Skeletal muscle satellite cell (primary cell): ENCODE measurements around the gene CELA3B. TPM values are rescaled to one million over a fixed set of nuclear protein-coding genes. Genes with fewer than 3 reads are reported as not detected.
A peak's percentile ranks its signal among the peaks of the same experiment; 100 is the strongest.
"Not testable (repeated sequence)": the region's sequence is repeated elsewhere in the genome, so short reads cannot be mapped to it uniquely, and the experiment has no call there.

Experiments used
- H3K27me3 ChIP-seq: 2 replicates; pipeline ENCODE4 v1.7.0; 2013; ENCODE audit warnings: low read length; ENCODE audit not compliant: control insufficient read depth, insufficient read depth
- H3K36me3 ChIP-seq: 2 replicates; pipeline ENCODE4 v1.7.0; 2013; ENCODE audit warnings: mild to moderate bottlenecking, control low read depth, low read length; ENCODE audit not compliant: insufficient read depth
- H3K4me1 ChIP-seq: 2 replicates; pipeline ENCODE4 v1.7.0; 2013; ENCODE audit warnings: low read length; ENCODE audit not compliant: control insufficient read depth, insufficient read depth
- H3K4me2 ChIP-seq: 2 replicates; pipeline ENCODE4 v1.7.0; 2013; ENCODE audit warnings: mild to moderate bottlenecking, low read length
- H3K4me3 ChIP-seq: 2 replicates; pipeline ENCODE4 v1.7.0; 2013; ENCODE audit warnings: low read length
- H3K9ac ChIP-seq: 2 replicates; pipeline ENCODE4 v1.7.0; 2013; ENCODE audit warnings: mild to moderate bottlenecking, low read depth, low read length, moderate library complexity
- H3K9me3 ChIP-seq: replicated peaks from 2 replicates; pipeline ENCODE4 v1.7.0; 2013; ENCODE audit warnings: mild to moderate bottlenecking, control low read depth, low read length
- small RNA-seq: library from RNA; depleted of rRNA; stranded (forward); fragments of <200 nt; gene quantifications from one replicate; pipeline ENCODE3, GENCODE V24; 2012

Gene CELA3B

DNA sequence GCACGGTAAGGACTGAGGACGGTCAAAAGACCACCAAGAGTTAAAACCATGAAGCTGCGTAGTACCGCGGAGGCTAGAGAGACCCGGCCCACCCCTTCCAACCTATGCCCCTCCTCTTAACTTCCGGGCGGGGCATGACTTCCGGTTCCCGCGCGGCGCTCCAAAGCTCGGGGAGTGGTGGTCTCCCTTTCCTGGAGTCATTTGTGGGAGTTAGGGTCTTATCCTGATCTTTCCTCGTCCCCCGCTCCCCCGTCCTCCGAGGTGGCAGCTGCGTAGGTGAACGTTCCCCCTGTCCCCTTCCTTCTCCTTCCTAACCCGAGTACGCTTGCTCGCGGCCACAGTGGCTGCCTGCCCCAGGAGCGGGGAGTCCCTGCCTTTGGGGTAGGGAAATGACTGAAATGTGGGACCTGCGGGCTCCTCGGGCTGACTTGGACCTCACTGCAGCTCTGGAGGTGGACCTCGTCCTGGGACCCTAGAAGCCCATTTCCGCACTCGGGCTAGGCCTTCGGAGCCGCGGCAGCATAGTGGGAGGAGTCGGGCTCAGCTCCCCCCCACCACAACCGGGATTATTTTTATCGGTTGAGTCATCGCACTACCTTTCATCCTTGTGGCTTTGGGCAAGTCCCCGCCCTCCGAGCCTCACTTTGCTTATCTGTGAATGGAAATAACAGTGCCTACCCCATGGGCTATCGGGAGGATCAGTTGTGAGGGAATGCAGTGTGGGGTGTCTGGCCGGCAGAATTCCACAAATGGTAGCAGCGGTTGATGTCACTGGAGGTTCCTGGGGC is 48.7 kb downstream of the CELA3B start:
- Histone ChIP-seq H3K4me1 (peaks cover 18% of the 10 kb centered on the region), H3K4me3 (peak overlapping the region; percentile 93), H3K27me3 (no peaks in the 10 kb centered on the region), H3K4me2 (peak overlapping the region; percentile 96), H3K9me3 (no peaks in the 10 kb centered on the region), H3K9ac (peak overlapping the region; percentile 97), H3K36me3 (no peaks in the 10 kb centered on the region)

DNA sequence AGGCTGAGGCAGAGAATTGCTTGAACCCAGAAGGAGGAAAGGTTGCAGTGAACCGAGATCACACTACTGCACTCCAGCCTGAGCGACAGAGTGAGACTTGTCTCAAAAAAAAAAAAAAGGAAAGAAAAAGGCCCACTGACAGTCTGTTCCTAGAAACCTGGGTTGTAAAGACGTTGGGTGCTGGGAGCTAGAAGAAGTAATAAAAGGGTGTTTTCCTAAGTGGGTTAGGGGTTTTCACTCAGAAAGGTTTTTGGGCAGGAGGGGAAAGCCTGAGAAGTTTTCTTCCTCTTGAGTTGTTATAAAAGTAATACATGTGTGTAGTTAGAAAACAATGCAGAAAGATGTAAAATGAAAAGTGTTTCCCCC is 50.1 kb downstream of the CELA3B start:
- no peak overlapping the region for H3K4me2 ChIP-seq
- H3K9ac ChIP-seq: no peak overlapping the region
- H3K9me3 ChIP-seq: no peaks in the 10 kb centered on the region
- peaks cover 18% of the 10 kb centered on the region for H3K4me1 ChIP-seq
- H3K4me3 ChIP-seq: no peak overlapping the region
- H3K27me3 ChIP-seq: no peaks in the 10 kb centered on the region
- no peaks in the 10 kb centered on the region for H3K36me3 ChIP-seq

- Histone ChIP-seq H3K9me3 (no peaks in the 10 kb centered on the region), H3K9ac (no peak overlapping the region), H3K4me3 (no peak overlapping the region), H3K4me1 (peaks cover 6% of the 10 kb centered on the region), H3K4me2 (no peak overlapping the region), H3K36me3 (no peaks in the 10 kb centered on the region), H3K27me3 (no peaks in the 10 kb centered on the region)
These were observed 53.2 kb downstream of the CELA3B start for GRCh38 chr1:22030057-22030456.

GRCh38 chr1:22030473-22030872 is 53.7 kb downstream of the CELA3B start:
- H3K4me2 ChIP-seq: no peak overlapping the region
- no peak overlapping the region for H3K4me3 ChIP-seq
- H3K9ac ChIP-seq: no peak overlapping the region
- H3K4me1 ChIP-seq: peaks cover 5% of the 10 kb centered on the region
- H3K9me3 ChIP-seq: no peaks in the 10 kb centered on the region
- H3K36me3 ChIP-seq: no peaks in the 10 kb centered on the region
- H3K27me3 ChIP-seq: no peaks in the 10 kb centered on the region

DNA sequence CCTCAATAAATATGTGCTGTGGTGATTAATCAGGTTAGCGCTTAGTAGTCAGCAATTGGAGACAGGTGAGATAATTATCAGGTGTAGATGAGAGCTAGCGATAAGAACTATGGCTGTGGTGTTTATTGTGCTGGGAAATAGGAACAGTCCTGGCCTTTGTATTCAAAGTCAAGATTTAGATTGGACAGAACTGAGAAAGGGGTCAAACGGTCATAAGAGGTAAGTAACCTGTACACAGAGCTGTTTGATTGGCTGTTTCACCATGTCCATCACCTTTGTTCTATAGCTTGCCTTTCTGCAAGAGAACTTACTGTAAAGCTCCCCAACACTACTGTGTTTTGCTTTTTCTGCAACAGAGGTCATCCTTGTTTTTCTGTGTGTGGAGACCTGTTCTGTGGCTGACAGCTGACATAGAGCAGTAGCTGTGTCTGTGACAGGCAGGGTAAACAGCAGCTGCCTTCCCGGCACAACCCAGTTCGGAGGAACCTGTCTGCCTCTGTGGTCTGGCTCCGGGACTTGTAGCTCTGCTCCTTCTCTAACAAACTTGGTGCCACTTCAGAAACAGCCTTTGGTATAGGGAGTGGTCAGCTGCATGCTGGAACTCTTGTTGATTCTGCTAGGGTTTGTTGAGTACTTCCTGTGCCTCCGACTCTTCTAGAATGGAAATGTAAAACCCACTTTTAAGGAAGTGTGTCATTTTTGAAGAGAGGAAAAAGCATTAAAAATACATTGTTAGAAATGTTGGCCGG is 54.6 kb downstream of the CELA3B start:
- Histone ChIP-seq H3K36me3 (no peaks in the 10 kb centered on the region), H3K27me3 (no peaks in the 10 kb centered on the region), H3K4me2 (no peak overlapping the region), H3K4me3 (no peak overlapping the region), H3K9me3 (no peaks in the 10 kb centered on the region), H3K4me1 (peaks cover 1% of the 10 kb centered on the region), H3K9ac (no peak overlapping the region)

GRCh38 chr1:22034834-22035233 is 58.0 kb downstream of the CELA3B start:
- H3K4me2 ChIP-seq, H3K4me3 ChIP-seq, H3K9ac ChIP-seq, H3K4me1 ChIP-seq, H3K9me3 ChIP-seq, H3K36me3 ChIP-seq, H3K27me3 ChIP-seq: not testable (repeated sequence)

DNA sequence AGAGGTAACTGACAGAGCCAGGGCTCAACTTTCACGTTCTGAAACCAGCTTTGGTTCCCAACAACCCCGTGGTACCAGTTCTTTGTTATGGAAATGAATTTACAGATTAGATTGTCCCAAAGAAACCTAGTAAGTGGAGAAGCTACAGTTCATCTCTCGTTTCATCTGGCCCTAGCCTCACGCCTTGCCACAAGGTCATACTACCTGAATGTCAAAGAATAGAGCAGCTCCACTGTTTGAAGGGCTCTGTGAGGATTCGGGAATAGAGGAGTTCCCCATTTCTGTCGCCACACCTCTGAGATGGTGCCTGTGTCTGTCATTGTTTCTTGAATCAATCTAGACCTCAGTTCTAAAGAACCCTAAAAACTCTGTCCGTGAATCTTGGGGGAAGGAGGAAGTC is 60.7 kb downstream of the CELA3B start:
- Histone ChIP-seq H3K9me3 (no peaks in the 10 kb centered on the region), H3K27me3 (no peaks in the 10 kb centered on the region), H3K4me1 (peaks cover 12% of the 10 kb centered on the region), H3K9ac (no peak overlapping the region), H3K4me2 (no peak overlapping the region), H3K36me3 (no peaks in the 10 kb centered on the region), H3K4me3 (no peak overlapping the region)

DNA sequence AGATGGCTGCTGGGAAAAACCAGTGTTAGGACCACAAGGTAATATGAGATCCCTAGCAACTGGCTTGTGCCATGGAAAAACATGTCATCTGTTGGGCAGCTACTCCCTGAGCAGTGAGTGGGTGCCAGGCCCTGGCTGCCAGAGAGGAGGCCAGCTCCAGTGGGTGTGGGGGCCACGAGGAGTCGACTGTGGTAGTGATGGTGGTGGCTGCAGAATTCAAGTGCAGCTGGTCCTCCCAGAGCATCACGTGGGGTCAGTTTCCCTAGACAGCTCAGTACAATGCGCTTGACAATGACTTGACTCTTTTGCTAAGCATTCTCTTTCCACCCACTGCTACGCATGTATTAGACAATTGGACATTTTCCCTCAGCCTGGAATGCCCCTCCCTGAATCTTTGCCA is 61.2 kb downstream of the CELA3B start:
- H3K27me3 ChIP-seq: no peaks in the 10 kb centered on the region
- H3K9ac ChIP-seq: no peak overlapping the region
- H3K9me3 ChIP-seq: no peaks in the 10 kb centered on the region
- H3K4me1 ChIP-seq: peaks cover 12% of the 10 kb centered on the region
- H3K4me3 ChIP-seq: no peak overlapping the region
- no peaks in the 10 kb centered on the region for H3K36me3 ChIP-seq
- H3K4me2 ChIP-seq: no peak overlapping the region

Small RNA genes within 50 kb of the gene (small RNA-seq; reads per million reads assigned to genes)
- gene RN7SL186P (not detected), gene RN7SL386P (not detected), gene RNU6-1022P (not detected), gene RNU6-776P (not detected)
